GM21786 (cell line): ENCODE measurements around the gene AHNAK.
"Not testable (repeated sequence)": the region's sequence is repeated elsewhere in the genome, so short reads cannot be mapped to it uniquely, and the experiment has no call there.

Experiments
- ATAC-seq: cut with Tn5 transposase; IDR thresholded peaks from one replicate; pipeline ENCODE4 v1.9.1; 2021; ENCODE audit not compliant: unreplicated experiment

The AHNAK gene

GRCh38 chr11:62573592-62574362 is 27.2 kb upstream of the AHNAK start, which contains the start of gene EEF1G:
Gene EEF1G (minus strand): TSS chr11:62573891. CDS start chr11:62573842, 49 bp downstream.
- peak; percentile 84 for ATAC-seq

GRCh38 chr11:62573006-62573591 is 26.5 kb upstream of the AHNAK start:
- ATAC-seq, result no peak

GRCh38 chr11:62572431-62572830 is 25.8 kb upstream of the AHNAK start:
- ATAC-seq, result no peak

GRCh38 chr11:62571493-62571892 is 24.9 kb upstream of the AHNAK start:
- ATAC-seq, result not testable (repeated sequence)

GRCh38 chr11:62570903-62571302 is 24.3 kb upstream of the AHNAK start:
- ATAC-seq, result not testable (repeated sequence)

GRCh38 chr11:62569611-62570010 is 23.0 kb upstream of the AHNAK start:
- no peak for ATAC-seq

- ATAC-seq, result no peak
Measured at GRCh38 chr11:62567018-62567633, 20.5 kb upstream of the AHNAK start.

- no peak for ATAC-seq
Measured at GRCh38 chr11:62566247-62566646, 19.6 kb upstream of the AHNAK start.

GRCh38 chr11:62565100-62565802 is 18.6 kb upstream of the AHNAK start:
- ATAC-seq, result no peak

- ATAC-seq, result not testable (repeated sequence)
Measured at GRCh38 chr11:62561677-62562230, 15.1 kb upstream of the AHNAK start.

- ATAC-seq, result no peak
Measured at GRCh38 chr11:62560566-62561103, 14.0 kb upstream of the AHNAK start.

GRCh38 chr11:62559626-62560025 is 13.0 kb upstream of the AHNAK start:
- ATAC-seq, result not testable (repeated sequence)

GRCh38 chr11:62559204-62559603 is 12.6 kb upstream of the AHNAK start:
- ATAC-seq, result no peak

GRCh38 chr11:62558669-62559068 is 12.1 kb upstream of the AHNAK start:
- no peak for ATAC-seq

GRCh38 chr11:62556875-62557631 is 10.4 kb upstream of the AHNAK start:
- ATAC-seq, result no peak

- peak; percentile 39 for ATAC-seq
Measured at GRCh38 chr11:62556108-62556874, 9.7 kb upstream of the AHNAK start.

- peak; percentile 40 for ATAC-seq
Measured at GRCh38 chr11:62555464-62556107, 9.0 kb upstream of the AHNAK start.

- ATAC-seq, result no peak
Measured at GRCh38 chr11:62554387-62555167, 8.0 kb upstream of the AHNAK start.
